HG02870 (cell line): ENCODE data around the gene GNPNAT1.
"Not testable (repeated sequence)": the region's sequence is repeated elsewhere in the genome, so short reads cannot be mapped to it uniquely, and the experiment has no call there.

Experiments used
- ATAC-seq: cut with Tn5 transposase; IDR thresholded peaks from one replicate; pipeline ENCODE4 v1.9.1; 2021; ENCODE audit warnings: mild to moderate bottlenecking, moderate library complexity; ENCODE audit not compliant: unreplicated experiment

GNPNAT1 gene

DNA sequence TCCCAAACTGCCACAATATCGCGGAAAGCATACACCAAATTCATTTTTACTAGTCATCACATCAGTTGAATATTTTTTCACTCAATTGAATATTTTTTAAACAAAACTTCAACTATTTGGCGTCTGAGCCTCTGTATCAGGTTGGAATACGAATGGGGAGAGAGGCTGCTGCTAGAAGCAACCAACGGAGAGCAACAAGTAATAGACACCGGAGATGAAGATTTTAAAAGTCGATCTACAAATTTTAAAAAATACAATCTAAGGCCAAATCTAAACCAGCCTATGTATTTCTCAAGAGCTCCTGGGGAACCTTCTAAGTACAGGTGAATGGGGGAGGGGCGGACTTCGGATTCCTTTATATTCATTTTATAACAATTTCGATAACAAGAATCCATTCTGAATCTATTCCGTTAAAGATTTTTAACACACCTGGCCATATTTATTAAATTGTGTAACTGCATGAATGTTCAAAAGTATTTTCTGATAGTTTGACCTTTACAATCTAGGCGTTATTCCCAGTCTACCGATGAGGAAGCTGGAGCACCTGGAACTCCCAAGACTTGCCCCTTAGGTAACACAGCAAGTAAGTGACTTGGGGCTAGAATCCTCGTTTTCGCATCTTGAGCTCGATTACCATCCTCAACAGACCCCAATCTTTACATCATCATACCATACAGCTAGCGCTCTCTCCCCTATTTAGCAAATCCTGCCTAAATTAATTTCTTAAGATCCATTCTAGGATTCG is 1.2 kb downstream of the GNPNAT1 start:
- ATAC-seq, result no peak

- no peak for ATAC-seq
Observed at GRCh38 chr14:52789118-52789517, 2.3 kb downstream of the GNPNAT1 start.

GRCh38 chr14:52786887-52787286 is 4.5 kb downstream of the GNPNAT1 start:
- no peak for ATAC-seq

DNA sequence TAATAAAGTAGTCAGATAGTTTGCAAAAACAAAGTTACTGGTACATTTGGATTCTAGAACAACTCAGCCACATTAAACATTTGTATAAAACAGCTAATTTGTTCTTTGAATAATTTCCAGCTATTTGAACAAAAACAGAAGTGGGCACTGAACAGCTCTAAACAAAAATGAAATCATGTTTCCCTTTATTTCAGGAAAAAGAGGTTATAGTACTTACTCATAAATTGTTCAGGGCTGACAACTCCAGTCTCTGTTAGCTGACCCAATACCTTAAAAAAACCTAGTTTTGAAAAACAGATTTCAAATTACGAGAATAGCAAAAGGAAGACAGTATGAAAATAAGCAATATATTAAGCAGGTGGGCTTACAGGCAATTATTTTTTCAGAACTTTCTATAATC is 8.2 kb downstream of the GNPNAT1 start:
- no peak for ATAC-seq

DNA sequence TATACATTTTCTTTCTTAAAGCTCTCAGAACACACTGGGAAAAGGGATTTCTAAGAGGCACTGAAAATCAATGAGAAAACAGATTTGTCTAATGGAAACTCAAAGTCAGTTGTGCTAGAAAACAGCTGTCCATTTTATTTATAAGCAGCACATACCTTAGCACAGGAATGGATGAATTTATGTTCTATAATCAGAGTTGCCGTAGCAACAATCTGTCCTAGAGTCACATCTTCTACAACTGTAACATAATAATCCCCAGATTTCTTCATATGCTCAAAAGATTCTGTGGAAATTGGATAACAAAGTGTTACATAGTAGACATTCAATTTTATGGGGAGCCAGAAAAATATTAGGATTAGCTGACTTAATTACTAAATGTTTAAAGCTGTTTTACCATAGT is 9.8 kb downstream of the GNPNAT1 start:
- no peak for ATAC-seq

DNA sequence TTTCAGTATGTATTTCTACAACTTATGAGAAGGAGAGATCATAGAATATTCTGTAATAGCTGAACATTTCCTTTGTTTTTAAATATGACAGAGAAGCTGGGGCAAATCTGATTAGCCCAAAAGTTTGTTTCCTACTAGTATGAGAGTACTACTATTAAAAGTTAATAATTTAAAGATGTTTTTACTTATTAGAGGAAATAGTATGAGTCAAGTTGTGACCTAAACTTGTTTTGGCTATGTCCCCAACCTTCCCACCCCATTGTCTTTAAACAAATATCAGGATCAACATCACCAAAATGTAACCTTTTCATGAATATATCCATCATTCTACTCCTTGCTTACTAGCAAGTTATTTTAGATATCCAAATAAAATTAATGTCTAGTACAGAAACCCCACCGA is 10.5 kb downstream of the GNPNAT1 start:
- no peak for ATAC-seq

DNA sequence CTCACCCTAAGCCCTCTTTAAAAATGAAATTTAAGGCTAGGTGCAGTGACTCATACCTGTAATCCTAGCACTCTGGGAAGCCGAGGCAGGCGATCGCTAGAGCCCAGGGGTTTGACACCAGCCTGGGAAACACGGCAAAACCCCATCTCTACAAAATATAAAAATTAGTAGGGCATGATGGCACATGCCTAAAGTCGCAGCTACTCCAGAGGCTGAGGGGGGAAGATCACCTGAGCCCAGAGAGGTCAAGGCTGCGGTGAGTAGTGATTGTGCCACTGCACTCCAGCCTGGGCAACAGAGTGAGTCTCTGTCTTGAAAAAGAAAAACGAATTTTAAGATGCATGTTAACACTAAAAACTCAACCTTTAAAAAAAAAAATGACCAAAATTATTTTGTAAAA is 12.7 kb downstream of the GNPNAT1 start:
- no peak for ATAC-seq

DNA sequence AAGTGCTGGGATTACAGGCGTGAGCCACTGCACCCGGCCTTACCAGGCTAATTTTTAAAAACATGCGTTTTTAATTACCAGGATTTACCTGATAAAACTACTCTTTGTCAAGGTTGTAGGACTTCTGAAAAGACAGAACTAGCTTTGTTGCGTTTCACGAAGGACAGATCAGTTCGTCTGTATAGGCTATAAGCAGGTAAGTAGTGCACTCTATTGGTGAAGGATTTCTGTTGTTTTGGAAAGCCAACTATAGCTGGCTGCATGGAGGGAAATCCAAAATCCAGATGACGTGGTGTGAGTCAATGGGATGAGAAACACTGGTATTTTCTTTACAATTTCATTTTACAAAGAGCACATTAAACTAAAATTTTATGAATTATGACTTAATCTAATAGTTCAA is 14.6 kb downstream of the GNPNAT1 start:
- ATAC-seq, result no peak

DNA sequence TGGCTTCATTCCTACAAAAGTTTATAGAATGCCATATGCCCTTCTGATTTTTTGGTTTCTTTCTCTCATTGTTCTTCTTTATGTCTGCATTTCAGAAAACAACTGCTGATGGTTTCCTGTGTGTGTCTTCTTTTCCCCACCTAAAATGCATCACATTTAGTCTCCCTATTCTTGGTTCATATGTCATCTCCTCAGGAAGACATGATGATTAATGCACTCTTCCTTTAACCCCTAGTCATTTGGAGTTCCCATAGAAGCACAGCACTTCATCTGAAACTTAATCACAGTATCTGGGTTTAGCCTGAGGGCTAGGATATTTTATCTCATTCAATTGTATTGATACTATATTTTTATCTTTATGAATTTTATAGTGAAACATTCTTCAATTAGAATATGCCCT is 21.5 kb downstream of the GNPNAT1 start:
- no peak for ATAC-seq

DNA sequence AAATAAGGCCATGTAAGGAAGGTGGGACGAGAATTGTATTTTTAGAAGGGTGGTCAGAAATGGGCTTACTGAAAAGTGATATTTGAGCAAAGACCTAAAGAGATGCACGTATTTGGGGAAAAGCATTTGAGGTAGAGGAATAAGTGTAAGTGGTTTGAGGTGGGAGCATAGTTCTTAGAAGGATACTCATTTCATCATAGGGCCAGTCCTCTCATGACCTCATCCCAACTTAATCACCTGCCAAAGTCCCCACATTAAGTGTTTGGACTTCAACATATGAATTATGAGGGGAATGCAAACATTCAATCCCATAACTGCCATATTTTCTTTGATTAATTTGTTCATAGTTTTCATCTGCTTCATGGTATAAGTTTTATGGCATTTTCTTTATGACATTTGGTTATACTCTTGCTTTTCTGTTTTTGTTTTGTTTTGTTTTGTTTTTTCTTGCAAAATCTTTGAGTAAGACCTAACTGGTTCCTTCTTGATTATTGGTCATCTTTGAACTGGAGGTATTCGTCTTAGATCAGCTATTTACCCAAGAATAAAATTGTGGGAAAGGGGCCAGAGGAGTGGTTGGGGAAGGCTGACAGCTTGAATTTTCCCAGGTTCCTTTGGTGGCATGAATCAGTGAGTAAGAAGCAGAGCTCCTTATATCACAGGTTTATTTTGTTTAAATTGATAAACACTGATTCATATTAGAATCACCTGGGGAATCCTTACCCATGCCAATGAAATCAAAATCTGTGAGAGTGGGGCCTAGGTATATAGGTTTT is 24.2 kb downstream of the GNPNAT1 start:
- ATAC-seq, result no peak

GRCh38 chr14:52762923-52763322 is 28.5 kb downstream of the GNPNAT1 start:
- not testable (repeated sequence) for ATAC-seq

DNA sequence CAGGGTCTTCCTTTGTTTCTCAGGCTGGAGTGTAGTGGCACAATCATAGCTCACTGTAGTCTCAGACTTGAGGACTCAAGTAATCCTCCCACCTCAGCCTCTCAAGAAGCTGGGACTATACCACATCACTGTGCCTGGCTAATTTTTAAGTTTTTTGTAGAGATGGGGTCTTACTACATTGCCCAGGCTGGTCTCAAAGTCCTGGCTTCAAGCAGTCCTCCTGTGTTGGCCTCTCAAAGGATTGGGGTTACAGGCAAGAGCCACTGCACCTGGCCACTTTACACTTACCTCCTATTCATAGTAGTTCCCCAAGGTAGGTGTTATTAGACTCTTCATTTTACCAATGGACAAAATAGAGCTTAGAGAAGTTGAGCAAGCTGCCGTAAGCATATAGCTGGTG is 32.3 kb downstream of the GNPNAT1 start:
- ATAC-seq, result no peak

GRCh38 chr14:52755607-52756316 is 35.6 kb downstream of the GNPNAT1 start:
- ATAC-seq, result no peak

DNA sequence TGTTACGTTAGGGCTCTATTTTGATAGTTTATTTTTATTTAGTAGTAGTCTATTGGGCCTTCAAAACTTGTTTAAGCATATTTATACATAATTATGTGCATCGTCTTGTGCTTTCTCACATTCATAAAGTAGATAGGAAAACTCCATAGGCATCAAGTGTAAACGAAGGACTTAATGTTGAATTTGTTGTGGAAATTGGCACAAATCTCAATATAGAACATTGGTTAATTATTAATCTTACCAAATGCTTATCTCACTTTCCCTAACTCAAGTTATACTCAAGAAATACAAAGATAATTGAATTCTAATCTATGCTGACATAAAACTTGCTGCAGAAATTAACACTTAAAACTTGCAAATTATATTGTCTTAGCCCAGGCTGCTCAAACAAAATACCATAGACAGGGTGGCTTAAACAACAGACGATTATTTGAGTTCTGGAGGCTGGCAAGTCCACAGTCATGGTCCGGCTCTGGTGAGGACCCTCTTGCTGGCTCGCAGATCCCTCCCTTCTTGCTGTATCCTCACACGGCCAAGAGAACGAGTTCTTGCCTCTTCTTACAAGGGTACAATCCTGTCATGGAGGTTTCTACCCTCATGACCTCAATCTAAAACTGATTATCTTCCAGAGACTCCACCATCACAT is 42.6 kb downstream of the GNPNAT1 start:
- ATAC-seq, result no peak

GRCh38 chr14:52741865-52742264 is 49.5 kb downstream of the GNPNAT1 start:
- no peak for ATAC-seq

GRCh38 chr14:52740751-52741150 is 50.7 kb downstream of the GNPNAT1 start:
- no peak for ATAC-seq

DNA sequence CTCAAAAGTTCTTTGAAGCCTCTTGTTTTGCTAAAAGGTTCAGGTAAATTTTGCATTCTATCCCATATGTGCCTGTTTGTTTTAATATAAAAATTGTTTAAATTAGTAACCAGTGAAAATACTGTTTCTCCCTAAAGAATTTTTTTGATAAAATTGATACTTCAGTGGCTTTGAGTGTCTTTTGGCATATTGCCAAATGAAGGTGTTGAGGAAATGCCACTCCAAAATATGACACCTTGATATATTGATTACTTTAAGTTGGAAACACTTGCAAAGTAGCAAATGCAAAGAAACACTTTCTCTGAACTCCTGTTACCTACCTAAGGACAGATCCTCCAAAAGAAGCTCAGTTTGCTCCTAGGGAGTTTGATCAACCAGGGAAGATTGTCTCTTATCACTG is 53.0 kb downstream of the GNPNAT1 start:
- no peak for ATAC-seq

GRCh38 chr14:52735921-52736489 is 55.4 kb downstream of the GNPNAT1 start:
- ATAC-seq, result no peak

GRCh38 chr14:52733824-52734223 is 57.6 kb downstream of the GNPNAT1 start:
- no peak for ATAC-seq

GRCh38 chr14:52730709-52731111 is 60.7 kb downstream of the GNPNAT1 start:
- ATAC-seq, result no peak
